ENCODE results near the gene STAU1.
"Not testable (repeated sequence)": the region's sequence is repeated elsewhere in the genome, so short reads cannot be mapped to it uniquely, and the experiment has no call there.

STAU1 gene

DNA sequence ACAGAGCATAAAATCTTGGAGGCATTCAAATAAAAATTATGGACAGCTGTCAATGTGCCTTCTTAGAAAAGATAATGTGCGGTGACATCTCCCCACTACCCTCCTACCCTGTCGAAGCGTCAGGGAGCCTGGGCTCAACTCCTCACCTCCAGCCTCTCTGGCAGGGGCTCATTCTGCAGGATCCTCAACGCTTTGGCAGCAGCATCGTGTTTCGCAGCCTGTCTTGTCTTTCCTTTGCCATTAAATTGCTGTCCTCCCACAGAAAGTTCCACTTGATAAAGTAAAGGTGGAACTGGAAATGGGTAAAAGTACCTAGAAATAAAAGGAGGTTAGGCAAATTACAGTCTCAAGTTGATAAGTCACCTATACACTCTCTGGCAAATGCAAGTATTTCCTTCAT lies 36.7 kb downstream of the STAU1 start:
- Histone ChIP-seq H3K4me3 (ENCODE audit: low read length in 2 of 2) (no peak overlapping the region), H3K27me3 (ENCODE audit: control insufficient read depth in 2 of 2, insufficient read depth in 2 of 2, low read length in 2 of 2) (no peaks in the 10 kb centered on the region), H3K9ac (ENCODE audit: low read depth in 1 of 2, low read length in 2 of 2) (no peak overlapping the region), H3K36me3 (ENCODE audit: control insufficient read depth in 2 of 2, insufficient read depth in 2 of 2, low read length in 2 of 2) (peaks cover 31 to 42% of the 10 kb centered on the region in 2 donors), H3K4me1 (ENCODE audit: control insufficient read depth in 2 of 2, insufficient read depth in 2 of 2, low read length in 2 of 2) (no peaks in the 10 kb centered on the region), H3K27ac (ENCODE audit: low read depth in 2 of 2, low read length in 2 of 2) (no peak overlapping the region), H3K9me3 (ENCODE audit: control insufficient read depth in 2 of 2, low read length in 2 of 2) (no peaks in the 10 kb centered on the region)

DNA sequence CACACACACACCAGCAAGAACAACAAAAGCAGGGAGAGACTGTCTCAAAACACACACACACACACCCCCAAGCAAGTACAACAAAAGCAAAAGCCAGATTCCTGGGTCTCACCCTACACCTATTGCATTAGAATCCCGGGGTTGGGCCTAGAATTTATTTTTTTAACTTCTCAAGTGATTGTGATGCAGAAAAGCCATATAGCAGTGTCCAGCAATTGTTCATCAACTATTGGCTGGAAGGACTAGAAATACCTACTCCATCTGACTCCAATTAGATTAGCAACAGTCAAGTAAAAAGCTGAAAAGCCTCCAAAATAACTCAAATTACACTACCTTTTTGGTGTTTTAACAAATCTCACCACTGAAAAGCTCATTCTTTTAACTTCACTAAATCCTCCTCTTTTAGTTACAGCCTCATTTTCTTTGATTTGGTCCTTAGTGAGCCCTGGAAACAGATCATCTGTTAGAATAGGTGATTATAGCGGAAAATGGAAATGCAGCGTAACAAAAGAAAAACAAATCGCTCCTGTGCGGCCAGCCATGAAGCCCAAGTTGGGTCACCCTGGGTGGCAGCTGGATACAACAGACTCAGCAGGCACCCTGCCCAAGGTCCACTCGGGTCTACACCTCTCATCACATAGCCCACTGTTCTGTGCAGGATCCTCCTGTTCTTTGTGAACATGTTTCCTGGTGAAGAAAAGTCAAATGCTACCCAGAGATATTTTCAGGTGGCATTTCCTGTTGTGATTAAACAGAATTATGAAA lies 38.7 kb downstream of the STAU1 start:
- H3K9ac ChIP-seq (ENCODE audit: low read depth in 1 of 2, low read length in 2 of 2) = no peak overlapping the region
- H3K36me3 ChIP-seq (ENCODE audit: control insufficient read depth in 2 of 2, insufficient read depth in 2 of 2, low read length in 2 of 2) = peaks cover 30 to 43% of the 10 kb centered on the region in 2 donors
- H3K4me3 ChIP-seq (ENCODE audit: low read length in 2 of 2) = no peak overlapping the region
- no peaks in the 10 kb centered on the region for H3K4me1 ChIP-seq (ENCODE audit: control insufficient read depth in 2 of 2, insufficient read depth in 2 of 2, low read length in 2 of 2)
- H3K9me3 ChIP-seq (ENCODE audit: control insufficient read depth in 2 of 2, low read length in 2 of 2) = no peaks in the 10 kb centered on the region
- no peak overlapping the region for H3K27ac ChIP-seq (ENCODE audit: low read depth in 2 of 2, low read length in 2 of 2)
- H3K27me3 ChIP-seq (ENCODE audit: control insufficient read depth in 2 of 2, insufficient read depth in 2 of 2, low read length in 2 of 2) = no peaks in the 10 kb centered on the region

DNA sequence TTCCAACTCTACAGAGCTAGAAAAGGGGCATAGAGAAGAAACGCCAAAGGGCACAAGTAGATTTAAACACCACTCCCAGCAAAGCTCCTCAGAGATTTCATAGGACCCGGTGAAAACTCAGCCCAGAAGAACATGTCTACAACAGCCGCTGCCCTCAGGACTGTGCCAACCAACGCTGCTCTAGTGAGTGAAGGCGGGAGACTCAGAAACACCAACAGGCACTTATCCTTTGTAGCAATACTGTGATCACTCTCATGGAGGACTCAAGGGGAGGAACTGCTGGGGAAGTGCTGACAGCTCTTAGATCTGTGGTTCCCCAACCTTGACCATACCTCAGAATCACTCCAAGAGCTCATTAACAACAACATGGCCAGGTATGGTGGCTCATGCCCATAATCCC lies 39.5 kb downstream of the STAU1 start:
- Histone ChIP-seq H3K36me3 (ENCODE audit: control insufficient read depth in 2 of 2, insufficient read depth in 2 of 2, low read length in 2 of 2) (peaks cover 32 to 47% of the 10 kb centered on the region in 2 donors), H3K9me3 (ENCODE audit: control insufficient read depth in 2 of 2, low read length in 2 of 2) (no peaks in the 10 kb centered on the region), H3K27ac (ENCODE audit: low read depth in 2 of 2, low read length in 2 of 2) (no peak overlapping the region), H3K4me1 (ENCODE audit: control insufficient read depth in 2 of 2, insufficient read depth in 2 of 2, low read length in 2 of 2) (no peaks in the 10 kb centered on the region), H3K4me3 (ENCODE audit: low read length in 2 of 2) (no peak overlapping the region), H3K27me3 (ENCODE audit: control insufficient read depth in 2 of 2, insufficient read depth in 2 of 2, low read length in 2 of 2) (no peaks in the 10 kb centered on the region), H3K9ac (ENCODE audit: low read depth in 1 of 2, low read length in 2 of 2) (no peak overlapping the region)

DNA sequence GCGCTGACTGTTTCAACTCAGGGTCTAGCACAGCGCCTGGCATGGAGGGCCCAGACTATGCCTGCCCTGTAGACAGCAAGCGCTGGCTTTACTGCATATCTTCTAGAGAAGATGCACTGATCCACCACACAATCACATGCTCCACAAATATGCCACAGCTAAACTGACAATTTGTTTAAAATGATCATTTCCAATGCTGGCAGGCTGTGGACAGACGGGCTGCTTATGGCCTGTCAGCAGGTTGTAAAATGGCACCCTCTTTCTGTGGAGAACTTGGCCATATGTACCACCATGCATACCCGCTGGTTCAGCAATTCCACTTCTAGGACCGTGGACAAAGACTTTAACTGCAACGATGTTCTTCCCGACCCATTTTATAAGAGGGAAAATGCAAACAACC lies 40.8 kb downstream of the STAU1 start:
- Histone ChIP-seq H3K36me3 (ENCODE audit: control insufficient read depth in 2 of 2, insufficient read depth in 2 of 2, low read length in 2 of 2) (peaks cover 35 to 50% of the 10 kb centered on the region in 2 donors), H3K4me3 (ENCODE audit: low read length in 2 of 2) (no peak overlapping the region)

DNA sequence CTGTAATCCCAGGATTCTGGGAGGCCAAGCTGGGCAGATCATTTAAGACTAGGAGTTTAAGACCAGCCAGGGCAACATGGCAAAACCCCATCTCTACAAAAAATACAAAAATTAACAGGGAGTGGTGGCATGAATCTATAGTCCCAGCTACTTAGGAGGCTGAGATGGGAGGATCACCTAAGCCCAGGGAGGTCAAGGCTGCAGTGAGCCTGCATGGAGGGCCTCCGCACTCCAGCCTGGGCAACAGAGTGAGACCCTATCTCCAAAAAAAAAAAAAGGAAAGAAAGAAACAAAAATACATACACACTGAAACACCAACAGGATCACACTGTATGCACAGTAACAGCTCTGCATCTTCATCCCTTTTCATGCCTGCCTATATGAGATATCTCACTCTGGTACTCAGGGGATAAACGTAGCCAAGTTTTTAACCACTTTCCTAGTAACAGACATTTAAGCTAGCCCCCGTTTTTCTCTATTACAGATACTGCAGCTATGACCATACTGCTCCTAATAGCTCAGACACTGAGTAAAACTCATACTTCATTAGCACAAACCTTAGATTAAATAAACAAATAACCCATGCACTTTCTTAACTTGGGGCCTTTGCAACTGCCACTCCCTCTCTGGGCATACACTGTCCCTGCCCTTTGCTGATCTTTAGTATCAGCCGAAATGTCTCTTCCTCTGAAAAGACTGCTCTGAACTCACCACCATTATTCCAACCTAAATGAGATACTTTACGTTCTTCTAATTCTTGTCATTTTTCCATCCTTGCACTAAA lies 41.5 kb downstream of the STAU1 start:
- no peak overlapping the region for H3K9ac ChIP-seq (ENCODE audit: low read depth in 1 of 2, low read length in 2 of 2)
- no peak overlapping the region for H3K27ac ChIP-seq (ENCODE audit: low read depth in 2 of 2, low read length in 2 of 2)
- peaks cover 34 to 49% of the 10 kb centered on the region in 2 donors for H3K36me3 ChIP-seq (ENCODE audit: control insufficient read depth in 2 of 2, insufficient read depth in 2 of 2, low read length in 2 of 2)
- H3K27me3 ChIP-seq (ENCODE audit: control insufficient read depth in 2 of 2, insufficient read depth in 2 of 2, low read length in 2 of 2) = no peaks in the 10 kb centered on the region
- H3K9me3 ChIP-seq (ENCODE audit: control insufficient read depth in 2 of 2, low read length in 2 of 2) = no peaks in the 10 kb centered on the region
- no peak overlapping the region for H3K4me3 ChIP-seq (ENCODE audit: low read length in 2 of 2)
- no peaks in the 10 kb centered on the region for H3K4me1 ChIP-seq (ENCODE audit: control insufficient read depth in 2 of 2, insufficient read depth in 2 of 2, low read length in 2 of 2)

More for the DNA sequence above, 40.8 kb downstream of the STAU1 start:
- Histone ChIP-seq H3K27me3 (ENCODE audit: control insufficient read depth in 2 of 2, insufficient read depth in 2 of 2, low read length in 2 of 2) (no peaks in the 10 kb centered on the region), H3K9me3 (ENCODE audit: control insufficient read depth in 2 of 2, low read length in 2 of 2) (no peaks in the 10 kb centered on the region), H3K27ac (ENCODE audit: low read depth in 2 of 2, low read length in 2 of 2) (no peak overlapping the region), H3K4me1 (ENCODE audit: control insufficient read depth in 2 of 2, insufficient read depth in 2 of 2, low read length in 2 of 2) (no peaks in the 10 kb centered on the region), H3K9ac (ENCODE audit: low read depth in 1 of 2, low read length in 2 of 2) (no peak overlapping the region)

DNA sequence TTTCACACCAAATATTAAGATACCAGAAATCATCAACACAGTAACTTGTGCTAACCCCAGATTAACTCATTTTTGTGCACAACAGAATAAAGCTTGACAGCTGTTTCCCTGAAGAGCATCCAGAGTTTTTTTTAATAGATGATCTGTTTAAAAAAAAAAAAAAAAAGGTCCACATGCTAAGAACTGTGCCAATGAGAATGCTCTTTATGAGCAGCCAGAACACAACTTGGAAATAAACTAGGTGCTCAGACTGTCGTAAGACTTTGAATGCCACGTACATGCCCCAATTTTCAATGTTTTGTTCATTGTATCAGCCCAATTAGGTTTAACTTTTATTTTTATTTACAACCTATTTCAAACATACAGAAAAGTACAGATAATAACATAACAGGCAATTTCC lies 47.3 kb downstream of the STAU1 start:
- Histone ChIP-seq H3K4me1 (ENCODE audit: control insufficient read depth in 2 of 2, insufficient read depth in 2 of 2, low read length in 2 of 2) (no peaks in the 10 kb centered on the region), H3K27ac (ENCODE audit: low read depth in 2 of 2, low read length in 2 of 2) (no peak overlapping the region), H3K36me3 (ENCODE audit: control insufficient read depth in 2 of 2, insufficient read depth in 2 of 2, low read length in 2 of 2) (peaks cover 8 to 16% of the 10 kb centered on the region in 2 donors), H3K9me3 (ENCODE audit: control insufficient read depth in 2 of 2, low read length in 2 of 2) (no peaks in the 10 kb centered on the region), H3K4me3 (ENCODE audit: low read length in 2 of 2) (no peak overlapping the region), H3K9ac (ENCODE audit: low read depth in 1 of 2, low read length in 2 of 2) (no peak overlapping the region), H3K27me3 (ENCODE audit: control insufficient read depth in 2 of 2, insufficient read depth in 2 of 2, low read length in 2 of 2) (no peaks in the 10 kb centered on the region)

DNA sequence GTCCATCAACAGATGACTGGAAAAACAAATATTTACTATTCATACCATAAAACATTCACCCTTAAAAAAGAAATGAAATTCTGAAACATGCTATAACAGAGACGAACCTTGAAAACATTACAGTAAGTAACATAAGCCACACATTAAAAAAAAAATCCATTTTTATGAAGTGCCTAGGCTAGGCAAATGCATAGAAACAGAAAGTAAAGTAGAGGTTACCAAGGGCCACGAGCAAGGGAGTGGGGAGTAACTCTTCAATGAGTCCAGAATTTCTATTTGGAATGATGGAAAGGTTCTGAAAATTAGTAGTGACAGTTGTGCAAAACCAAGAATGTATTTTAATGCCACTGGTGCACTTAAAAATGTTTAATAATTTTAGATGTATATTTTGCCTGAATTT lies 47.7 kb downstream of the STAU1 start:
- no peaks in the 10 kb centered on the region for H3K4me1 ChIP-seq (ENCODE audit: control insufficient read depth in 2 of 2, insufficient read depth in 2 of 2, low read length in 2 of 2)
- H3K9ac ChIP-seq (ENCODE audit: low read depth in 1 of 2, low read length in 2 of 2) = no peak overlapping the region
- no peaks in the 10 kb centered on the region for H3K9me3 ChIP-seq (ENCODE audit: control insufficient read depth in 2 of 2, low read length in 2 of 2)
- H3K36me3 ChIP-seq (ENCODE audit: control insufficient read depth in 2 of 2, insufficient read depth in 2 of 2, low read length in 2 of 2) = peaks cover 10 to 17% of the 10 kb centered on the region in 2 donors
- H3K27ac ChIP-seq (ENCODE audit: low read depth in 2 of 2, low read length in 2 of 2) = no peak overlapping the region
- H3K4me3 ChIP-seq (ENCODE audit: low read length in 2 of 2) = no peak overlapping the region
- H3K27me3 ChIP-seq (ENCODE audit: control insufficient read depth in 2 of 2, insufficient read depth in 2 of 2, low read length in 2 of 2) = no peaks in the 10 kb centered on the region

DNA sequence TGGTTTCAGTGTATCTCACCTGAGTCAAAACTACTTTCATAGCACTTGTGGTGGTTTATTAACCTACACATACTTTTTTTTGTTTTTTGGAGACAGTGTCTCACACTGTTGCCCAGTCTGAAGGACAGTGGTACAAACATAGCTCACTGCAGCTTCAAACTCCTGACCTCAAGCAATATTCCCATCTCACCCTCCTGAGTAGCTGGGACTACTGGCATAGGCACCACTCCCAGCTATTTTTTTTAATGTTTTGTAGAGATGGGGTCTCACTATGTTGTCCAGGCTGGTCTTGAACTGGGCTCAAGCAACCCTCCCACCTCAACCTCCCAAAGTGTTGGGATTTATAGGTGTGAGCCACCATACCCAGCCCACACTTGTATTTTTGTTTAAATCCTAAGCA lies 49.7 kb downstream of the STAU1 start:
- H3K36me3 ChIP-seq (ENCODE audit: control insufficient read depth in 2 of 2, insufficient read depth in 2 of 2, low read length in 2 of 2) = peaks cover 14 to 16% of the 10 kb centered on the region in 2 donors
- no peaks in the 10 kb centered on the region for H3K27me3 ChIP-seq (ENCODE audit: control insufficient read depth in 2 of 2, insufficient read depth in 2 of 2, low read length in 2 of 2)
- H3K9ac ChIP-seq (ENCODE audit: low read depth in 1 of 2, low read length in 2 of 2) = no peak overlapping the region
- no peak overlapping the region for H3K4me3 ChIP-seq (ENCODE audit: low read length in 2 of 2)
- H3K4me1 ChIP-seq (ENCODE audit: control insufficient read depth in 2 of 2, insufficient read depth in 2 of 2, low read length in 2 of 2) = no peaks in the 10 kb centered on the region
- H3K27ac ChIP-seq (ENCODE audit: low read depth in 2 of 2, low read length in 2 of 2) = no peak overlapping the region
- H3K9me3 ChIP-seq (ENCODE audit: control insufficient read depth in 2 of 2, low read length in 2 of 2) = no peaks in the 10 kb centered on the region

DNA sequence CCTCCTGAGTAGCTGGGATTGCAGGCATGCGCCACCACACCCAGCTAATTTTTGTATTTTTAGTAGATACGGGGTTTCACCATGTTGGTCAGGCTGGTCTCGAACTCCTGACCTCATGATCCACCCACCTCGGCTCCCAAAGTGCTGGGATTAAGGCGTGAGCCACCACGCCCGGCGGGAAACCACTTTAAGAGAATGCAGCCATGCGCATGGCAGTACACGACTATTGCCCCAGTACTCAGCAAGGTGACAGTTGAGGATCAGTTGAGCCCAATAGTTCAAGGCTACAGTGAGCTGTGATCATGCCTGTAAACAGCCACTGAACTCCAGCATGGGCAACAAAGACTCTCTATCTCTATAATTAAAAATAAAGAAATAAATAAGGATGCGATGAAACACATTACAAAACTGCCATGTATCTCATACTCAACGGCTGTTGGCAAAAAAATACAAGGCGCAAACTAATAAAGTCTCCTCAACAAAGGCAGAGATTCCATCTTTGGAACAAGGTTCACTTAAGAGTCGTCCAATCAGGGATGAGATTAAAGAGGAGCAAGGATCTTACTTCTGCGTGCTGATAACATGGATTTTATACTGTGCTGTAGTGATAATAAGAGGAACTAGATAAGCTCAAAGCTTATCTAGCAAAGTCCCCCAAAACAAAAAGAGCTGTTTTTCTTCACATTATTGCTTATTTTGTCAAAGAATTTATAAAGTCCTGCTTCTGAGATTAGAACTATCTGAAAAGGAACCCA lies 51.1 kb downstream of the STAU1 start:
- Histone ChIP-seq H3K4me1 (ENCODE audit: control insufficient read depth in 2 of 2, insufficient read depth in 2 of 2, low read length in 2 of 2) (no peaks in the 10 kb centered on the region), H3K36me3 (ENCODE audit: control insufficient read depth in 2 of 2, insufficient read depth in 2 of 2, low read length in 2 of 2) (peaks cover 10 to 15% of the 10 kb centered on the region in 2 donors), H3K27me3 (ENCODE audit: control insufficient read depth in 2 of 2, insufficient read depth in 2 of 2, low read length in 2 of 2) (no peaks in the 10 kb centered on the region), H3K4me3 (ENCODE audit: low read length in 2 of 2) (no peak overlapping the region), H3K27ac (ENCODE audit: low read depth in 2 of 2, low read length in 2 of 2) (no peak overlapping the region), H3K9me3 (ENCODE audit: control insufficient read depth in 2 of 2, low read length in 2 of 2) (no peaks in the 10 kb centered on the region), H3K9ac (ENCODE audit: low read depth in 1 of 2, low read length in 2 of 2) (no peak overlapping the region)

DNA sequence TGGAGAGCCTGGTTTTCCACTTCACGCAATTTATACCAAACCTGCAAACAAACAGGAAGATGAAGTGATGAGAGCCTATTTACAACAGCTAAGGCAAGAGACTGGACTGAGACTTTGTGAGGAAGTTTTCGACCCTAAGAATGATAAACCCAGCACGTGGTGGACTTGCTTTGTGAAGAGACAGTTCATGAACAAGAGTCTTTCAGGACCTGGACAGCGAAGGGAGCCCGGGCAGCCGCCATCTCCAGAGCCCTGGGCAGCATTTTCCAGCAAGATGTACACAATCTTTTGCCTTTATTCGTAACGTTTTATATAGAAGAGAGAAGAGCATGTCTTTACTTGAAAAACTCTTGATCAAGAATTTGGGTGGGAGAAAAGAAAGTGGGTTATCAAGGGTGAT lies 53.3 kb downstream of the STAU1 start:
- not testable (repeated sequence) for H3K4me3 ChIP-seq (ENCODE audit: low read length in 2 of 2); H3K9ac ChIP-seq (ENCODE audit: low read depth in 1 of 2, low read length in 2 of 2); H3K27me3 ChIP-seq (ENCODE audit: control insufficient read depth in 2 of 2, insufficient read depth in 2 of 2, low read length in 2 of 2); H3K4me1 ChIP-seq (ENCODE audit: control insufficient read depth in 2 of 2, insufficient read depth in 2 of 2, low read length in 2 of 2); H3K9me3 ChIP-seq (ENCODE audit: control insufficient read depth in 2 of 2, low read length in 2 of 2); H3K27ac ChIP-seq (ENCODE audit: low read depth in 2 of 2, low read length in 2 of 2)
- peaks cover 15 to 19% of the 10 kb centered on the region in 2 donors for H3K36me3 ChIP-seq (ENCODE audit: control insufficient read depth in 2 of 2, insufficient read depth in 2 of 2, low read length in 2 of 2)
